PFSK-1 (cell line): ENCODE data around the gene SOD2.

Source experiments
- FOXP2 ChIP-seq: optimal IDR thresholded peaks from 2 replicates; pipeline ENCODE3; 2011; ENCODE audit warnings: borderline replicate concordance, control low read depth, inconsistent platforms; ENCODE audit not compliant: insufficient read depth; ENCODE audit errors: extremely low read length, extremely low read depth
- POLR2AphosphoS5 ChIP-seq: IDR thresholded peaks from 2 replicates; pipeline ENCODE4 v1.6.1; 2012; ENCODE audit warnings: low read depth, mild to moderate bottlenecking, control low read depth, low read length, moderate library complexity
- REST ChIP-seq, 2 experiments: IDR thresholded peaks; 2 replicates each; pipeline versions ENCODE4 v1.6.1 to v1.8.0; 2011 to 2012; ENCODE audit warnings: low read depth in 2 of 2, low read length in 2 of 2, control low read depth in 1 of 2, inconsistent platforms in 1 of 2, mild to moderate bottlenecking in 1 of 2, moderate library complexity in 1 of 2; ENCODE audit not compliant: insufficient read depth in 1 of 2
- SIN3A ChIP-seq: IDR thresholded peaks from 2 replicates; pipeline ENCODE4 v1.6.1; 2012; ENCODE audit warnings: mild to moderate bottlenecking, low read length, moderate library complexity, borderline replicate concordance; ENCODE audit not compliant: insufficient read depth
- TAF1 ChIP-seq: IDR thresholded peaks from 2 replicates; pipeline ENCODE4 v1.6.1; 2012; ENCODE audit warnings: low read length, control low read depth, borderline replicate concordance; ENCODE audit not compliant: insufficient read depth

Gene SOD2

DNA sequence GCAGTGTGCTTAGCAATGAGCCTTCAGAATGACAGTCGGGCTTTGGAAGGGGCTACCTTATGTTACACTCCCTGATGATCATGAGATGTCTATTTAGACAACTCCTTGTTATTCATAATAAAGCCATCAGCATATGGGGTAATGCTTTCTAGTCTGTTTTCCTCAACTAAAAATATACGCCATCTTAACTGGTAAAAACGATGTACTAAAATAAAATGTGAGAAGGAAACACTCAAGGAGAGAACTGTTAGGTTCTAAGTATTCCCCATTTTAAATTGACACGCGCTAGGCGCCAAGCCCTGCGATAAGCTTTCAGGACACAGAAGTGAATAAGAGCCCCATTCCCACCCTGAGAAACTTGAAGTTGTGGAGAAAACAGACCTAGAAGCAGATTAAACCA lies 43.6 kb downstream of the SOD2 start:
- TF ChIP-seq POLR2AphosphoS5: no peak
- no peak for TF ChIP-seq REST (IDR thresholded peaks at IDR 0.05; ENCODE audit: insufficient read depth in 1 of 2, low read depth in 2 of 2, low read length in 2 of 2)
- no peak for TF ChIP-seq TAF1

GRCh38 chr6:159646733-159647132 lies 46.3 kb downstream of the SOD2 start:
- TF ChIP-seq FOXP2 (no peak), SIN3A (no peak), TAF1 (no peak), REST (IDR thresholded peaks at IDR 0.05; ENCODE audit: insufficient read depth in 1 of 2, low read depth in 2 of 2, low read length in 2 of 2) (no peak), POLR2AphosphoS5 (no peak)

GRCh38 chr6:159646116-159646515 lies 46.9 kb downstream of the SOD2 start:
- TF ChIP-seq FOXP2 (no peak), TAF1 (no peak), POLR2AphosphoS5 (no peak), REST (IDR thresholded peaks at IDR 0.05; ENCODE audit: insufficient read depth in 1 of 2, low read depth in 2 of 2, low read length in 2 of 2) (no peak), SIN3A (no peak)

DNA sequence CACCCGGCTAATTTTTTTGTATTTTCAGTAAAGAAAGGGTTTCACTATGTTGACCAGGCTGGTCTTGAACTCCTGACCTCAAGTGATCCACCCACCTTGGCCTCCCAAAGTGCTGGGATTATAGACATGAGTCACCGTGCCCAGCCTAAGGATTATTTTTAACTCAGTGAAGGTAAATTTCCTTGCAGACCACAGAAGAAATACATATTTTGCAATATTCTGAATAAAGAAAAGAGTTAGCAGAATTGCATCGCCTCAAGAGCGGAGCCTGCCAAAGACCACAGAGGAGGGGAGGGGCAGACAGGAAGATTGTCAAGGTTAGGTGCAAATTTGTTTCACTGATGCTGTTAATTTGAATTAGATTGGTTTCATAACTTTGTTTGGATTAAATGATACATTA lies 47.4 kb downstream of the SOD2 start:
- no peak for TF ChIP-seq FOXP2
- no peak for TF ChIP-seq POLR2AphosphoS5
- no peak for TF ChIP-seq REST (IDR thresholded peaks at IDR 0.05; ENCODE audit: insufficient read depth in 1 of 2, low read depth in 2 of 2, low read length in 2 of 2)
- no peak for TF ChIP-seq TAF1
- no peak for TF ChIP-seq SIN3A
